Measurements from ENCODE around the gene UBTD1. TPM values are rescaled to one million over a fixed set of nuclear protein-coding genes. Genes with fewer than 3 reads are reported as not detected.

The UBTD1 gene
- total RNA-seq, 4 donors from 2014 or later = 0.29 to 25.9 (median 6.7) TPM

DNA sequence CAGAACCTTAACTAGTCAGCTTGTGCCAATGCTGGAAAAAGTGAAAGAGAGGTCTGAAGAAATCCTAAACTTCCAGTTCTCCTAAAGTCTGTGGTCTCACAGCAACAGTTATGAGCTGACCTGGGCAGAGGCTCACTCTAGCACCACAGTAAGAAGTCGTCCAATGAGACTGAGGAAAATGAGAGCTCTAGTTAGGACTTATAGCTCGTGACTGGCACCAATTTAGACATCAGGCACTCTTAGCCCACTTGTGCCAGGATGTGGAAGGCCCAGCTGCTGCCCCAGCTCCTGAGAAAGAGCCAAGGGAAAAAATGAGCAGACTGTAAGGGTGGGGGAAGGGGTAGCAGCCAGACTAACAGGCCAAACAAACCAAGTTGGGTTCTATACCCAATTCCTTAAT, 8.1 kb upstream of the UBTD1 start:
- intact Hi-C loops (cut with DNase I; ENCODE audit: low total_unique reads) = loop anchor here (10.0 kb wide), 1 partner anchor 54 kb away; no protein-coding TSS in a partner anchor
- no peak overlapping the region for H3K27ac ChIP-seq

GRCh38 chr10:97494151-97494550, 4.6 kb upstream of the UBTD1 start:
- no peaks in the 10 kb centered on the region for H3K36me3 ChIP-seq
- H3K27me3 ChIP-seq = no peaks in the 10 kb centered on the region
- H3K9me3 ChIP-seq = no peaks in the 10 kb centered on the region
- TF ChIP-seq CTCF (IDR thresholded peaks at IDR 0.05) (no peak), POLR2A (IDR thresholded peaks at IDR 0.05) (no peak)
- intact Hi-C loops (cut with DNase I; ENCODE audit: low total_unique reads) = loop anchor here (10.0 kb wide), 1 partner anchor 51 kb away; no protein-coding TSS in a partner anchor
- H3K4me3 ChIP-seq = no peak overlapping the region
- no peak overlapping the region for H3K27ac ChIP-seq
- peaks cover 7 to 17% of the 10 kb centered on the region in 2 donors for H3K4me1 ChIP-seq
- no peak for DNase-seq

More for the DNA sequence above, 8.1 kb upstream of the UBTD1 start:
- peaks cover 0 to 11% of the 10 kb centered on the region in 2 donors for H3K4me1 ChIP-seq
- H3K9me3 ChIP-seq = no peaks in the 10 kb centered on the region
- no peaks in the 10 kb centered on the region for H3K27me3 ChIP-seq
- TF ChIP-seq CTCF (IDR thresholded peaks at IDR 0.05) (no peak), POLR2A (IDR thresholded peaks at IDR 0.05) (no peak)
- no peaks in the 10 kb centered on the region for H3K36me3 ChIP-seq
- no peak for DNase-seq
- no peak overlapping the region for H3K4me3 ChIP-seq

GRCh38 chr10:97494863-97495506, 3.7 kb upstream of the UBTD1 start:
- Histone ChIP-seq H3K36me3 (no peaks in the 10 kb centered on the region), H3K4me3 (no peak overlapping the region), H3K4me1 (peaks cover 7 to 17% of the 10 kb centered on the region in 2 donors), H3K9me3 (no peaks in the 10 kb centered on the region), H3K27ac (no peak overlapping the region), H3K27me3 (no peaks in the 10 kb centered on the region)
- TF ChIP-seq POLR2A (IDR thresholded peaks at IDR 0.05) (no peak), CTCF (IDR thresholded peaks at IDR 0.05) (no peak)
- intact Hi-C loops (cut with DNase I; ENCODE audit: low total_unique reads) = loop anchor here (10.0 kb wide), 1 partner anchor 50 kb away; no protein-coding TSS in a partner anchor
- DNase-seq = no peak

DNA sequence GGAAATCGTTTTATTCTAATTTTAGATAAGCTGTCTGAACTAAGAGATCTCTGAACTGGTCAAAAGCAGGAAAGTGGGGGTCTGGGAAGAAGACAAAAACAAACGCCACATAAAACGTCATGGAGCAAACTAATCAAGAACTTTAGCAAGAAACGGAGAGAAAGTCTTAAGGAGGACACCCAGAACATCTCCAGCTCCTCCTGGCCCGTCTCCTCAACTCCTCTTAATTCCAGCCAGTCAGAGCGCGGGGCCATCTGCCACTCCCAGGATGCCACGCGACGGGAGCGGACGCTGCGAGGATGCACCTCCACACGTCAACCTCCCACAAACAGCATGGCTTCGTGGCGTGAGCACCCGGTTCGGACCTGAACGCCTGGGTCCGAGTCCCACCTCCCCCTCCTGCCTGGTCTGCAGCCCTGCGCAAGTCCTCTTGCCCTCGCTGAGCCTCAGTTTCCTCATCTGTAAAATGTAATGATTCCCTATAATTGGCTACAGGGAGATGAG, 1.1 kb upstream of the UBTD1 start:
- DNase-seq = peak; percentile 78 to 81
- TF ChIP-seq POLR2A (IDR thresholded peaks at IDR 0.05) (no peak), CTCF (IDR thresholded peaks at IDR 0.05) (no peak)
- H3K27me3 ChIP-seq = no peaks in the 10 kb centered on the region
- intact Hi-C loops (cut with DNase I; ENCODE audit: low total_unique reads) = loop anchor here (10.0 kb wide), 1 partner anchor 47 kb away; no protein-coding TSS in a partner anchor
- H3K36me3 ChIP-seq = no peaks in the 10 kb centered on the region
- H3K4me3 ChIP-seq = peak overlapping the region; percentile 79 to 99
- peaks cover 7 to 12% of the 10 kb centered on the region in 2 donors for H3K4me1 ChIP-seq
- H3K27ac ChIP-seq = peak overlapping the region; percentile 81 to 94
- H3K9me3 ChIP-seq = no peaks in the 10 kb centered on the region
